ENCODE measurements around the gene PIK3C2G.

PIK3C2G gene

DNA sequence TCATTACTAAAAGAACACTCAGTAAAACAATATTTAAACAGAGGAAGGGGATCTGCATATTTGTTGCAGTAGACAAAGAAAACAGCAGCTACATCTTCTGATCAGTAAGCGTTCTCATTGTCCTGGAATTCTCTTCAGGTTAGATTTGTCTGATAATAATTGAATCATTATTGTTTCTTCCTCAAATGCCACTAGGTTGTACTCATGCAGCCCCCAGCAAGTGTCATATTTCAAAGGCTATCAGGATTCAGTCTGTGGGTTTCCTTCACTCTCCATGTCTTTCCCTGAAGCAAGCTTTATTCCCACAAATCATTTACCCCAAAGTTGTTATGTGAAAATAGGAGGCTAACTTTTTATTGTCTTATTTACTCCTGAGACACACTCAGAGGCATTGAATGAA lies 14.7 kb downstream of the PIK3C2G start:
- Histone ChIP-seq H3K9ac (ENCODE audit: low read depth in 1 of 2, low read length in 2 of 2) (no peak overlapping the region), H3K9me3 (ENCODE audit: control insufficient read depth in 2 of 2, low read length in 2 of 2) (no peaks in the 10 kb centered on the region), H3K27ac (ENCODE audit: low read depth in 2 of 2, low read length in 2 of 2) (no peak overlapping the region), H3K4me1 (ENCODE audit: control insufficient read depth in 2 of 2, insufficient read depth in 2 of 2, low read length in 2 of 2) (no peaks in the 10 kb centered on the region), H3K27me3 (ENCODE audit: control insufficient read depth in 2 of 2, insufficient read depth in 2 of 2, low read length in 2 of 2) (no peaks in the 10 kb centered on the region), H3K4me3 (ENCODE audit: low read length in 2 of 2) (no peak overlapping the region), H3K36me3 (ENCODE audit: control insufficient read depth in 2 of 2, insufficient read depth in 2 of 2, low read length in 2 of 2) (no peaks in the 10 kb centered on the region)

DNA sequence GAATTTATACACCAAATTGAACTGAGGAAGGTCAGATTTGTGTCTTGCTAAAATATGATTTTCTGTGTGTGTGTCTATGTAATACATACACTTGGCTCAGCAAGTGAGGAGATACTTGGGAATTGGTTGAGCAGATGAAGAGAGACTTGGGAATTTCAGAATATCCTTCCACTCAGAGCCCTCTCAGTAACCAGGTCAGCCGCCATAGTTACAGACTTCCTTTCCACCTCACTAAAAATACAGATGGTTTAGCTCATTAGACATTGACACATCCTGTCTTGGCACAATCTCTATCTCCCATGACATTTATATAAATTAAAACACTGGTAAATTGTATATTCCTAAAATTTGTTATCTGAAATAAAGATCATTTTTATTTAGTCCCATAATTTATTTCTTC lies 15.9 kb downstream of the PIK3C2G start:
- Histone ChIP-seq H3K27ac (ENCODE audit: low read depth in 2 of 2, low read length in 2 of 2) (no peak overlapping the region), H3K4me1 (ENCODE audit: control insufficient read depth in 2 of 2, insufficient read depth in 2 of 2, low read length in 2 of 2) (no peaks in the 10 kb centered on the region), H3K27me3 (ENCODE audit: control insufficient read depth in 2 of 2, insufficient read depth in 2 of 2, low read length in 2 of 2) (no peaks in the 10 kb centered on the region), H3K36me3 (ENCODE audit: control insufficient read depth in 2 of 2, insufficient read depth in 2 of 2, low read length in 2 of 2) (no peaks in the 10 kb centered on the region), H3K4me3 (ENCODE audit: low read length in 2 of 2) (no peak overlapping the region), H3K9ac (ENCODE audit: low read depth in 1 of 2, low read length in 2 of 2) (no peak overlapping the region), H3K9me3 (ENCODE audit: control insufficient read depth in 2 of 2, low read length in 2 of 2) (no peaks in the 10 kb centered on the region)

DNA sequence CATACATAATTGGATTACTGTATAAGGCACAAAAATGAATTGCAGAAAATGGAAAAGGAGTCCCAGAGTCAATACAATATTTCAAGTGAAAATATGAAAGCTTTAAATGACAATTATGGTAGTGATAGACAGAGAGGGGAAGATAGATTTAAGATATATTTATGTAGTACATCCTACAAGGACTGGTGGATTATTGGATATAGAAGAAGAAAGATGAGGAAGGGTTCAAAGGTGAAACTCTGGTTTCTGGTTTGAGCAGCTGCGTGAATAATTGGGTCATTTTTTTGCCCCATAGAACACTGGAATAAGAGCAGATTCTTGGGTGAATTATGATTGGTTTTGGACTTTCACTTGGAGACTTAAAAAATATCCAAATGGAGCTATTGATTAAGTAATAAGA lies 19.4 kb downstream of the PIK3C2G start:
- no peaks in the 10 kb centered on the region for H3K4me1 ChIP-seq (ENCODE audit: control insufficient read depth in 2 of 2, insufficient read depth in 2 of 2, low read length in 2 of 2)
- H3K9me3 ChIP-seq (ENCODE audit: control insufficient read depth in 2 of 2, low read length in 2 of 2): no peaks in the 10 kb centered on the region
- no peak overlapping the region for H3K4me3 ChIP-seq (ENCODE audit: low read length in 2 of 2)
- H3K27me3 ChIP-seq (ENCODE audit: control insufficient read depth in 2 of 2, insufficient read depth in 2 of 2, low read length in 2 of 2): no peaks in the 10 kb centered on the region
- H3K27ac ChIP-seq (ENCODE audit: low read depth in 2 of 2, low read length in 2 of 2): no peak overlapping the region
- no peaks in the 10 kb centered on the region for H3K36me3 ChIP-seq (ENCODE audit: control insufficient read depth in 2 of 2, insufficient read depth in 2 of 2, low read length in 2 of 2)
- no peak overlapping the region for H3K9ac ChIP-seq (ENCODE audit: low read depth in 1 of 2, low read length in 2 of 2)

DNA sequence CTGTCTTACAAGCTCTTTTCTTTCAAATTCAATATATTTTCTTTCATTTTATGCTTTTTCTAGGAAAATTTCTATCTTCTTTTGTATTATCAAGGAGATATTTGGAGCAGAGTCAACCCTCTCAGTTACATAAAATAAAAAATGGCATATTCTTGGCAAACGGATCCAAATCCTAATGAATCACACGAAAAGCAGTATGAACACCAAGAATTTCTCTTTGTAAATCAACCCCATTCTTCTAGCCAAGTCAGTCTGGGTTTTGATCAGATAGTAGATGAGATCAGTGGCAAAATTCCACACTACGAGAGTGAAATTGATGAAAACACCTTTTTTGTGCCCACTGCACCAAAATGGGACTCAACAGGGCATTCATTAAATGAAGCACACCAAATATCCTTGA lies 20.6 kb downstream of the PIK3C2G start:
- no peaks in the 10 kb centered on the region for H3K36me3 ChIP-seq (ENCODE audit: control insufficient read depth in 2 of 2, insufficient read depth in 2 of 2, low read length in 2 of 2)
- H3K27me3 ChIP-seq (ENCODE audit: control insufficient read depth in 2 of 2, insufficient read depth in 2 of 2, low read length in 2 of 2): no peaks in the 10 kb centered on the region
- H3K9me3 ChIP-seq (ENCODE audit: control insufficient read depth in 2 of 2, low read length in 2 of 2): no peaks in the 10 kb centered on the region
- no peak overlapping the region for H3K4me3 ChIP-seq (ENCODE audit: low read length in 2 of 2)
- no peak overlapping the region for H3K27ac ChIP-seq (ENCODE audit: low read depth in 2 of 2, low read length in 2 of 2)
- no peaks in the 10 kb centered on the region for H3K4me1 ChIP-seq (ENCODE audit: control insufficient read depth in 2 of 2, insufficient read depth in 2 of 2, low read length in 2 of 2)
- no peak overlapping the region for H3K9ac ChIP-seq (ENCODE audit: low read depth in 1 of 2, low read length in 2 of 2)

DNA sequence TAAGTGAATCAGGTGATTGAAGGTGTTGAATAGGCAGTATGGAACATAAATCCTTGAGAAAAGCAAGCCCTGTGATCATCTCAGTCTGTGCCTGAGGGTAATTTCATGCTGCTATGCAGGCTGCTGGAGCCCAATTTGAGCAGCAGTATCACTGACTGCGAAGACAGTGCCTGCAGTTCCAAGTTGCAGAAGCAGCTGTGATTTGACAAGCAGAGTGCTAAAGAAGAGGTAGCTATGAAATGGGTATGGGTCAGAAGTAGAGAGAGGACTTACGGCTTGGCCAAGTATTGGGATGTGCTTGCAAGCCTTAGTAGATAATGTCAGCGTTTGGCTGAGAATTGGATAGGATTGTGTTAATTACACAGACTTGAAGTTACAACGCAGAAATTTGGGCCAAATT lies 22.5 kb downstream of the PIK3C2G start:
- H3K4me3 ChIP-seq (ENCODE audit: low read length in 2 of 2): no peak overlapping the region
- no peaks in the 10 kb centered on the region for H3K4me1 ChIP-seq (ENCODE audit: control insufficient read depth in 2 of 2, insufficient read depth in 2 of 2, low read length in 2 of 2)
- no peak overlapping the region for H3K9ac ChIP-seq (ENCODE audit: low read depth in 1 of 2, low read length in 2 of 2)
- H3K36me3 ChIP-seq (ENCODE audit: control insufficient read depth in 2 of 2, insufficient read depth in 2 of 2, low read length in 2 of 2): no peaks in the 10 kb centered on the region
- H3K27me3 ChIP-seq (ENCODE audit: control insufficient read depth in 2 of 2, insufficient read depth in 2 of 2, low read length in 2 of 2): no peaks in the 10 kb centered on the region
- H3K27ac ChIP-seq (ENCODE audit: low read depth in 2 of 2, low read length in 2 of 2): no peak overlapping the region
- no peaks in the 10 kb centered on the region for H3K9me3 ChIP-seq (ENCODE audit: control insufficient read depth in 2 of 2, low read length in 2 of 2)

DNA sequence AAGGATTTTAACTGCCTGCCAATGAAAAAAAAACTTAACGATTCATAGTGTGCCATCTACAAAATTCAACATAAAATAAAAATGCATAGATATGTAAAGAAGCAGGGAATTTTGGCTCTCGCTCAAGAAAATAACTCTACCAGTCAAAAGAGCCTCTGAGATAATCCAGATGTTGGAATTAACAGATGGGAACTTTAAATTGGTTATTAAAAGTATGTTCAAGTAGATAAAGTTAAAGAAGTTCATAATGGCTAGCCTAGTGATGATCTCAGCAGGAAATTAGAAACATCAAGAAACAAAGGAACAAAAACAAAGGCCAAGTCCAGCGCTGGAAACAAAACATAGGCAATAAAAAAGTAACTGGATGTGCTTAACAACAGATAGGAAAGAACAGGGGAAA lies 23.1 kb downstream of the PIK3C2G start:
- Histone ChIP-seq H3K4me1 (ENCODE audit: control insufficient read depth in 2 of 2, insufficient read depth in 2 of 2, low read length in 2 of 2) (no peaks in the 10 kb centered on the region), H3K9me3 (ENCODE audit: control insufficient read depth in 2 of 2, low read length in 2 of 2) (no peaks in the 10 kb centered on the region), H3K27ac (ENCODE audit: low read depth in 2 of 2, low read length in 2 of 2) (peak overlapping the region in 1 of 2 donors; percentile 21), H3K36me3 (ENCODE audit: control insufficient read depth in 2 of 2, insufficient read depth in 2 of 2, low read length in 2 of 2) (no peaks in the 10 kb centered on the region), H3K9ac (ENCODE audit: low read depth in 1 of 2, low read length in 2 of 2) (no peak overlapping the region), H3K4me3 (ENCODE audit: low read length in 2 of 2) (no peak overlapping the region), H3K27me3 (ENCODE audit: control insufficient read depth in 2 of 2, insufficient read depth in 2 of 2, low read length in 2 of 2) (no peaks in the 10 kb centered on the region)

DNA sequence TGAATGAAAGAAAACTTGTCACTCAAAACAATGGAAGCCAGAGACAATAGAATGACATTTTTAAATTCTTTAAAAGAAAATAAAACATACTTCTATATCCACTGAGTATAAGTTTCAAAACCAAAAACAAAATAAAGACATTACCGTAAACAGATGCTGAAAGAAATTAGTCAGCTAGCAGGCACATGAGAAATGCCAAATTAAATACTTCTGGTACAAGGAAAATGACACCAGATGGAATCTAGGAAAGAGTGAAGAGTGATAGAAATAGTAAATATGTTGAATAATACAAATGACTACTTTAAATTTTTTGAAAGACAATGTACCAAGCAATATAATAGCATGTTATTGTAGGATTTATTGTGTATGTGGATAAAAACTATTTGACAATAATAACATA lies 23.8 kb downstream of the PIK3C2G start:
- no peak overlapping the region for H3K9ac ChIP-seq (ENCODE audit: low read depth in 1 of 2, low read length in 2 of 2)
- H3K4me1 ChIP-seq (ENCODE audit: control insufficient read depth in 2 of 2, insufficient read depth in 2 of 2, low read length in 2 of 2): no peaks in the 10 kb centered on the region
- no peak overlapping the region for H3K4me3 ChIP-seq (ENCODE audit: low read length in 2 of 2)
- no peak overlapping the region for H3K27ac ChIP-seq (ENCODE audit: low read depth in 2 of 2, low read length in 2 of 2)
- H3K27me3 ChIP-seq (ENCODE audit: control insufficient read depth in 2 of 2, insufficient read depth in 2 of 2, low read length in 2 of 2): no peaks in the 10 kb centered on the region
- no peaks in the 10 kb centered on the region for H3K9me3 ChIP-seq (ENCODE audit: control insufficient read depth in 2 of 2, low read length in 2 of 2)
- H3K36me3 ChIP-seq (ENCODE audit: control insufficient read depth in 2 of 2, insufficient read depth in 2 of 2, low read length in 2 of 2): no peaks in the 10 kb centered on the region

DNA sequence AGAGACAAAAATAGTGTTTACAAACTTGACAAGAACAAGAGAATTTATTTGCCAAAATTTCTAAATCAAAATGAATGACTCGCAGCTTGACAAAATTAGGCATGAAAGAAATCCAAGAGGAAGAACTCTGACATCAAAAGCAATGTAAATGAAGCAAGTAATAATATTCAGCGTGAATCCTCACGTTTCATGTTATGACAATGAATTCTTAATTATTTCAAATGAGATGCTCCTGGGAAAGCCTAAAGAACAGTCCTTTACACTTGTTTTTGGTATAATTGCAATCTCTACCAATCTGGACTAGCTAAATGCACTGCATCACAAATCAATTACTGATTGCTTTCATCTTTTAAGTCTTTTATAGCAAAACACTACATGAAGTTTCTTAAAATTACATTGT lies 29.1 kb downstream of the PIK3C2G start:
- Histone ChIP-seq H3K27me3 (ENCODE audit: control insufficient read depth in 2 of 2, insufficient read depth in 2 of 2, low read length in 2 of 2) (no peaks in the 10 kb centered on the region), H3K9ac (ENCODE audit: low read depth in 1 of 2, low read length in 2 of 2) (no peak overlapping the region), H3K27ac (ENCODE audit: low read depth in 2 of 2, low read length in 2 of 2) (no peak overlapping the region), H3K4me1 (ENCODE audit: control insufficient read depth in 2 of 2, insufficient read depth in 2 of 2, low read length in 2 of 2) (no peaks in the 10 kb centered on the region), H3K4me3 (ENCODE audit: low read length in 2 of 2) (no peak overlapping the region), H3K9me3 (ENCODE audit: control insufficient read depth in 2 of 2, low read length in 2 of 2) (no peaks in the 10 kb centered on the region), H3K36me3 (ENCODE audit: control insufficient read depth in 2 of 2, insufficient read depth in 2 of 2, low read length in 2 of 2) (no peaks in the 10 kb centered on the region)

DNA sequence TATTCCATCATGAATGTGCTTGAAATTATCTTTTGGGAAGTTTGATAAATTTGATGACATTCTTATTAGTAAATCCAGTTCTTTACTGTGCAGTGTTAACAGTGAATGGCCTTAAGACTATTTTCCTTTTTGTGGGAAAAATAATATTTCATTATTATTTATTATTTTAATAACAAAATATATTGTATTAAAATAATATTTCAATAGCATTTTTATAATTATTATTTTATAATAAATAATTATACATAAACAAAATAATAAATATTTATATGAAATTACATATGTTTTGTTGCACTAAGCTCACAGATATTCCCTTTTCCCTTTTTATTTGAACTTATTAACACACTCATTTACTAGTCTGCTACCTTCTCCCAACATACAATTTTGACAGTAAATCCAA lies 33.6 kb downstream of the PIK3C2G start:
- Histone ChIP-seq H3K36me3 (ENCODE audit: control insufficient read depth in 2 of 2, insufficient read depth in 2 of 2, low read length in 2 of 2) (no peaks in the 10 kb centered on the region), H3K27me3 (ENCODE audit: control insufficient read depth in 2 of 2, insufficient read depth in 2 of 2, low read length in 2 of 2) (no peaks in the 10 kb centered on the region), H3K27ac (ENCODE audit: low read depth in 2 of 2, low read length in 2 of 2) (no peak overlapping the region), H3K9ac (ENCODE audit: low read depth in 1 of 2, low read length in 2 of 2) (no peak overlapping the region), H3K4me1 (ENCODE audit: control insufficient read depth in 2 of 2, insufficient read depth in 2 of 2, low read length in 2 of 2) (no peaks in the 10 kb centered on the region), H3K4me3 (ENCODE audit: low read length in 2 of 2) (no peak overlapping the region), H3K9me3 (ENCODE audit: control insufficient read depth in 2 of 2, low read length in 2 of 2) (no peaks in the 10 kb centered on the region)

DNA sequence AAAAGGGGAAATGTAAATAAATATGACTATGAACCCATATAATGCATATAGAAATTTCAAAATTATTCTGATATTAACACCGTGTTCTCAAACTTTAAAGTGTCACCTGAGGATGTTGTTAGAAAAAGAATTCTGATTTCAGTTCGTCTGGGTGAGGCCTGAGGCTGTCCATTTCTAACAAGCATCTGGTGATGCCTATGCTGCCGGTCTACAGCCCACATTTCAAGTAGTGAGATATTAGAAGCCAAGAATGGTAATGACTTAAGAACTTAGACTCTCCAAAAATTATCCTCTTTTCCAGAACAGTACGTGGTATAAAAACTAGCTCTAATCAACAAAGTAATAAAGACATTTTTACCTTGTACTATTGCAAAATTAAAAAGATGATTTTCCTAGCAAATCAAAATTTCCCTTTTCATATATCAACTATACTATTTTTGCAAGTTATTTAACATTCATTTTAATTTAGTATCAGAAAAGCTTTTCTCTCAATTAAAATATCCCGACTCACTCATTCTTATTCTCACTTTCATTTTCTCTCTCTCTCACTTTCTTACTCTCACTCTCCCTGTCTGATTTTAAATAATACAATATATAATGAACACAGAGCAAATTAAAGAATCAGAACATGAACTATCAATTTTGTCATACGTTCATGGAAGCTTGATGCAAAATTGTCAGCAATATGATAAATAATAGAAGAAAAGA lies 35.0 kb downstream of the PIK3C2G start:
- H3K27me3 ChIP-seq (ENCODE audit: control insufficient read depth in 2 of 2, insufficient read depth in 2 of 2, low read length in 2 of 2): no peaks in the 10 kb centered on the region
- no peak overlapping the region for H3K27ac ChIP-seq (ENCODE audit: low read depth in 2 of 2, low read length in 2 of 2)
- H3K36me3 ChIP-seq (ENCODE audit: control insufficient read depth in 2 of 2, insufficient read depth in 2 of 2, low read length in 2 of 2): no peaks in the 10 kb centered on the region
- no peaks in the 10 kb centered on the region for H3K9me3 ChIP-seq (ENCODE audit: control insufficient read depth in 2 of 2, low read length in 2 of 2)
- H3K4me3 ChIP-seq (ENCODE audit: low read length in 2 of 2): peak overlapping the region; percentile 4 to 63
- peak overlapping the region in 1 of 2 donors; percentile 47 for H3K9ac ChIP-seq (ENCODE audit: low read depth in 1 of 2, low read length in 2 of 2)
- no peaks in the 10 kb centered on the region for H3K4me1 ChIP-seq (ENCODE audit: control insufficient read depth in 2 of 2, insufficient read depth in 2 of 2, low read length in 2 of 2)

DNA sequence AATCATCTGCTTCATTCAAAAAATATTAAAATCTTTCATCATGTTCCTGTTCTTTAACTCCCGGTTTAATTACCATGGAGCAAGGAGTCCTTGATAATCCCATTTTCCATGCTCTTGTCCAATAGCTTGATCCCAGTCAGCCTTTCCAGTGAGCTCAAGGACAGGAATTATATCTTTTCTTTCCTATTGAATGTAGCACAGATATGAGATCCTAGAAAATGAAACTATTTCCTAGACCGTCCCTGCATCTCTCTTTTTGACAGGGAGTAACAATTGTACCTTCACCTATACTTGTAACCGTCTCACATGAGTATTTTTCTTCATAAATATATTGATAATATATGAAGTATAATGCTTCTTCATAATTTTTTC lies 35.6 kb downstream of the PIK3C2G start:
- H3K36me3 ChIP-seq (ENCODE audit: control insufficient read depth in 2 of 2, insufficient read depth in 2 of 2, low read length in 2 of 2): no peaks in the 10 kb centered on the region
- H3K27ac ChIP-seq (ENCODE audit: low read depth in 2 of 2, low read length in 2 of 2): no peak overlapping the region
- H3K4me3 ChIP-seq (ENCODE audit: low read length in 2 of 2): peak overlapping the region in 1 of 2 donors; percentile 63
- H3K4me1 ChIP-seq (ENCODE audit: control insufficient read depth in 2 of 2, insufficient read depth in 2 of 2, low read length in 2 of 2): no peaks in the 10 kb centered on the region
- peaks cover 0 to 2% of the 10 kb centered on the region in 2 donors for H3K9me3 ChIP-seq (ENCODE audit: control insufficient read depth in 2 of 2, low read length in 2 of 2)
- peak overlapping the region in 1 of 2 donors; percentile 47 for H3K9ac ChIP-seq (ENCODE audit: low read depth in 1 of 2, low read length in 2 of 2)
- no peaks in the 10 kb centered on the region for H3K27me3 ChIP-seq (ENCODE audit: control insufficient read depth in 2 of 2, insufficient read depth in 2 of 2, low read length in 2 of 2)

Data from mucosa of rectum (tissue), 2 donors.